HG02973 (cell line): Measurements from ENCODE around the gene CXCR4.

Experiments
- ATAC-seq: cut with Tn5 transposase; IDR thresholded peaks from one replicate; pipeline ENCODE4 v1.9.1; 2021; ENCODE audit warnings: moderate library complexity; ENCODE audit not compliant: unreplicated experiment

Gene CXCR4

GRCh38 chr2:136117909-136118818 is at the start of gene CXCR4:
TSS of gene CXCR4 (minus strand) at chr2:136118149. CDS start at chr2:136118060, 89 bp downstream.
- ATAC-seq: no peak

GRCh38 chr2:136164280-136164776 is 46.4 kb upstream of the CXCR4 start:
- no peak for ATAC-seq

GRCh38 chr2:136162438-136162837 is 44.5 kb upstream of the CXCR4 start:
- ATAC-seq: no peak

- ATAC-seq: no peak
Measured at GRCh38 chr2:136156411-136156810, 38.5 kb upstream of the CXCR4 start.

GRCh38 chr2:136154384-136154783 is 36.4 kb upstream of the CXCR4 start:
- no peak for ATAC-seq

- no peak for ATAC-seq
Measured at GRCh38 chr2:136151021-136151971, 33.3 kb upstream of the CXCR4 start.

- no peak for ATAC-seq
Measured at GRCh38 chr2:136149011-136149410, 31.1 kb upstream of the CXCR4 start.

- ATAC-seq: no peak
Measured at GRCh38 chr2:136146564-136146963, 28.6 kb upstream of the CXCR4 start.

- ATAC-seq: no peak
Measured at GRCh38 chr2:136143603-136144451, 25.9 kb upstream of the CXCR4 start.

GRCh38 chr2:136141510-136142149 is 23.7 kb upstream of the CXCR4 start:
- no peak for ATAC-seq

- ATAC-seq: no peak
Measured at GRCh38 chr2:136139631-136140030, 21.7 kb upstream of the CXCR4 start.

DNA sequence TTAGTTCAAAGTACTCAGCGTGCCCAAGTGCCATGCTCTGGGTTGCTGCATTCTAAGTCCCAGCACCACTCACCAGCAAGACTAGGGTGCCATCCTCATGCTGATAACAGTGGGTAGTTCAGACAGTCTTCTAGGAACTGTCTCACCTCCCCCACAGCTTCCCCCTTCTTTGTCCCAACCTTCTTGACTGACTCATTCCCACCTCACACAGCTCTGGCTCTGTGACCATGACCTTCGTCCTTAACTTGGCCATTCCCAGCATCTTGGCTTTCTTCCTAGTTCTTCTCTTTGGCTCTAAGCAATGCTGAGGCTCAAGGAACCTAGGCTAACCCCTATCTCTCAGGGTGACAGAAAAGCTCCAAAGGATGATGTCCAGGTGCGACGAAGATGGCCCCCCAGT is 20.0 kb upstream of the CXCR4 start:
- ATAC-seq: no peak

DNA sequence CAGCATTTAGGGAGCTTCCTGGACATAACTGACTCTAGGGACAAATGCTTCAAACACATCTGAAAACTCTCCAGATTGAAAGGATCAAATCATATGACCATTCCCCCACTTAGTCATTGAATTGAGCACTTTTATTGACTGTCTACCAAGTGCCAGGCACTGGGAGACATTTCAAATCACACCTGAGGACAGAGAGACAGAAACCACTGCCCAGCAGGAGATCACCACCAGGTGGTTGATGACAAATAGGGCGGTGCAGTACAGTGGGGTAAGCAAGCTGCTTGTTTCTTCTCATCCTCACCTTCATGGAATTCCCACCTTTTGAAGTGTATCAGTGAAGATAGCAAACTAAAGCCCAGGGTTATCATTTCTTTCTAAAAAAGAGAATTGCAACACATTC is 19.0 kb upstream of the CXCR4 start:
- ATAC-seq: no peak

GRCh38 chr2:136135921-136136906 is 18.3 kb upstream of the CXCR4 start:
- ATAC-seq: peak; percentile 47

DNA sequence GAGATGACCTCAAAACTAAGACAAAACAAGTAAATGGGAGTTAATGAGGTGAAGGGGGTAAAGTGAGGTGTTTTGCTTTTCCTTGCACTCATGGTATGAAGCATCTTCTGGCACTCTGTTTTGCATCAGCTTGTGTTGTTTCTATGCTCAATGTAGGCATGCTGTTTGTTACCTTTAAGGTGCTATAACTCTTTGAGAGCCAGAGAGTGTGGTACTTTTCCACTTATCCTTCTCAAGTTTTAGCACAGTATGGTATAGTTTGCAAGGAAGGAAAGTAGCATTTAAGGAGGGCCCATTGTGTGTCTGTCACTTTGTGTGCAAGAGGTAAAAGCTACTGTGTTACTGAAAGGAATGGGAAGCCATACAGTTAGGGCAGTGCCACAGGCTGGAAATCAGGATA is 17.5 kb upstream of the CXCR4 start:
- no peak for ATAC-seq

GRCh38 chr2:136134126-136134525 is 16.2 kb upstream of the CXCR4 start:
- ATAC-seq: peak; percentile 28

GRCh38 chr2:136133586-136133985 is 15.6 kb upstream of the CXCR4 start:
- no peak for ATAC-seq

DNA sequence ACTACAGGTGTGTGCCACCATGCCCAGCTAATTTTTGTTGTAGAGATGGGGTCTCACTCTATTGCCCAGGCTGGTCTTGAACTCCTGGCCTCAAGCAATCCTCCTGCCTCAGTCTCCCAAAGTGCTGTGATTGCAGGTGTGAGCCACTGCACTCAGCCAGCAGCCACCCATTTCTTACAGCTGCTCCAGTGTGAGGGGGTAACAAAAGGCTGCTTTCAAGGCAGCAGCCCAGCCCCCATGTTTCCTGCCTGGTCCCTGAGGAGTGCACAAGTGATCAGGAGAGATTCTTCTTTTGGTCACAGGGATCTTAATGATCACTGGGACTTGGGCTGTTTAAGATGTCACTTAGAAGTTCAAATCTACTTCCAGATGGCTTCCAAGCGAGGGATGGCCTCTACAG is 15.2 kb upstream of the CXCR4 start:
- no peak for ATAC-seq

GRCh38 chr2:136132825-136133155 is 14.8 kb upstream of the CXCR4 start:
- ATAC-seq: no peak
